Activated CD8-positive, alpha-beta memory T cell treated with anti-CD3 and anti-CD28 coated beads, Interleukin-2, amount 50 U/mL, for 48 hours (primary cell): ENCODE data around the gene ENG.
"Not testable (repeated sequence)": the region's sequence is repeated elsewhere in the genome, so short reads cannot be mapped to it uniquely, and the experiment has no call there.

Experiments used
- DNase-seq: peaks from one replicate; pipeline ENCODE4 v3.0.0-alpha.2; 2020

Gene ENG

GRCh38 chr9:127878001-127878651, 23.7 kb upstream of the ENG start:
- no peak for DNase-seq

GRCh38 chr9:127877566-127877998, 23.1 kb upstream of the ENG start, which contains the start of gene AK1:
TSS of gene AK1 (minus strand) at chr9:127877675. CDS start at chr9:127874617, 3,058 bp downstream.
- DNase-seq: no peak

DNA sequence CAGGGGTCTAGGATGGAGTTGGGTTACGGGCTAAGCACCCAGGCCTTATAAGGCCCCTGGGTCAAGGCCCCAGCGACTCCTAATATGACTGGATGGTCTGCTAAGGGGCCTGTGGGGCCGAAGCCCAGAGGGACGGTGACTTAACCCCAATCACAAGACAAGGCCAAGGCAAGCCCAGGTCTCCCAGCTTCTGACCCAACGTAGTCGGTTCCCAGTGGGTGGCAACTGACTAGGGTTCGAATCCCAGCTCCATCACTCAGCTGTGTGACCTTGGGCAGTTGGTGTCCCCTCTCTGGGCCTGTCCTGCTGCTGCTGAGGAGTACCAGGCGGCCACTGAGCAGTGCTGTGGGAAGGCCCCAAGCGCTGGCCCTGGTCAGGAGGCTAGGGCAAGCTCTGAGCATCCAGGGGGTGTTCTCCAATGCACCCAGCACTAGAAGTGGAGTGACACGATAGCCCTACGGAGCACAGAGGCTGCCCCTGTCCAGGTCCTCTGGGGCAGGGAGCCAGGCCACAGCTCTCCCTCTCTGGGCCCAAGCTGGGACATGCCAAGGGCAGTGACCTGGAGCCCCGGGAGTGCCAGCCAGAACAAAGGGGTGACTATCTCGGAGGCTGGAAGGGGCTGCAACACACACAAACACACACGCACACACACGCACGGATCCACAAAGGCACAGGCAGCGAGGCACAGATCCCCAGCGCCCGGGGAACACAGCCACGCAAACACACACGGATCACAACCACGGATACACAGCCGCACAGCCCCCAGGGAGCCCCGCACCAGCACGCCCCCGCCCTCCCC, 22.5 kb upstream of the ENG start:
- DNase-seq: no peak

- no peak for DNase-seq
Measured at GRCh38 chr9:127876026-127876763, 21.7 kb upstream of the ENG start.

- no peak for DNase-seq
Measured at GRCh38 chr9:127875306-127875966, 21.0 kb upstream of the ENG start.

GRCh38 chr9:127874301-127875221, 20.1 kb upstream of the ENG start:
- DNase-seq: no peak

- DNase-seq: no peak
Measured at GRCh38 chr9:127873886-127874285, 19.4 kb upstream of the ENG start.

GRCh38 chr9:127873223-127873691, 18.8 kb upstream of the ENG start:
- no peak for DNase-seq

GRCh38 chr9:127872369-127873222, 18.1 kb upstream of the ENG start:
- DNase-seq: no peak

- no peak for DNase-seq
Measured at GRCh38 chr9:127871531-127871930, 17.1 kb upstream of the ENG start.

DNA sequence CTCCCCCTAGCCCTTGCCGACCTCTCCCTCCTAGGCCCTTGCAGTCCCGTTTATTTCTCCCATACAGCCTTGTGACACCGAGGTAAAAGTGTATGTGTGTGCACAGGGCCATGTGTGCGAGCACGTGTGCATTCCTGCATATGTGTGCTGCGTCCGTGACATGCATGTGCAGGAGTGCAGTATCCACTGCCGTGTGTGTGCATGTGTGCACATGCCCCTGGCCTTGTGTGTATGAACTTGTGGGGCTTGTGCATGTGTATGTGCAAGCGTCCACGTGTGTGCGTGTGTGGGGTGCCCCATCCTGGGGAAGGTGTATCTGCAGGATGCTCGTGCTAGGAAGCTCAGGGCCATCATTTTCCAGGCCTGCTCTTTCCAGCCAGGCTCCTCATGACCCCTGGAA, 16.4 kb upstream of the ENG start:
- no peak for DNase-seq

DNA sequence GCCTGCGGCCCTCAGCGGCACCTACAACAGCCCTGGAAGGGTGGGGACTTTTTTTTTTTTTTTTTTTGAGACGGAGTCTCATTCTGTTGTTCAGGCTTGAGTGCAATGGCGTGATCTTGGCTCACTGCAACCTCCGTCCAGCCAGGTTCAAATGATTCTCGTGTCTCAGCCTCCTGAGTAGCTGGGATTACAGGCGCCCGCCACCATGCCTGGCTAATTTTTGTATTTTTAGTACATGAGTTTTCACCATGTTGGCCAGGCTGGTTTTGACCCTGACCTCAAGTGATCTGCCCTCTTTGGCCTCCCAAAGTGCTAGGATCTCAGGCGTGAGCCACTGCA, 15.7 kb upstream of the ENG start:
- not testable (repeated sequence) for DNase-seq

GRCh38 chr9:127869310-127870152, 15.1 kb upstream of the ENG start:
- peak; percentile 95 for DNase-seq

DNA sequence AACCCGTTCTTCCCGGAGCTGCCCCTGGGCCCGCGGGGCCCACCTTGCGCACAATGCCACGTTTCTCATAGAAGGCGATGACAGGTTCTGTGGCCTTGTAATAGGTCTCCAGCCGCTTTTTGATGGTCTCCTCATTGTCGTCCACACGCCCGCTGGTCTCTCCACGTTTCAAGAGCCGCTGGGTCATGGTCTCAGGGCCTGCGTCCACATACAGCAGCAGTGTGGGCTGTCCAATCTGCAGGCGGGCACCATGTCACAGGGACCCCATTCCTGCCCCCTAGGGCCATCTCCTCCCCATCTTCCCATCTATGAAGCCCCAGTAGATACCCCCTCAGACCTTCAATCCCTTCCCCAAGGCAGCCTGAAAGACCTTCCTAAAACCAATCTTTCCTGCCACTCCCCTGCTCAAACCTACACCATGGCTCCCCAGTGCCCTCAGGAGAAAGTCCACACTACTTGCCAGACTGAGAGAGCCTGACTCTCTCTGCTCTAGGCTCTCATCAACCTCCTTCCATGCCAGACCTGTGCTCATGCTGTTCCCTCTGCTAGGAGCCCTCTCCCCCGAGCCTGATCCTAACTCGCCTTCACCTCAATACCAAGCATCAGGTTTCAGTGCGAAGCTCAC, 13.9 kb upstream of the ENG start:
- DNase-seq: no peak

GRCh38 chr9:127867356-127868277, 13.2 kb upstream of the ENG start:
- DNase-seq: no peak

GRCh38 chr9:127866535-127866934, 12.1 kb upstream of the ENG start:
- DNase-seq: no peak

DNA sequence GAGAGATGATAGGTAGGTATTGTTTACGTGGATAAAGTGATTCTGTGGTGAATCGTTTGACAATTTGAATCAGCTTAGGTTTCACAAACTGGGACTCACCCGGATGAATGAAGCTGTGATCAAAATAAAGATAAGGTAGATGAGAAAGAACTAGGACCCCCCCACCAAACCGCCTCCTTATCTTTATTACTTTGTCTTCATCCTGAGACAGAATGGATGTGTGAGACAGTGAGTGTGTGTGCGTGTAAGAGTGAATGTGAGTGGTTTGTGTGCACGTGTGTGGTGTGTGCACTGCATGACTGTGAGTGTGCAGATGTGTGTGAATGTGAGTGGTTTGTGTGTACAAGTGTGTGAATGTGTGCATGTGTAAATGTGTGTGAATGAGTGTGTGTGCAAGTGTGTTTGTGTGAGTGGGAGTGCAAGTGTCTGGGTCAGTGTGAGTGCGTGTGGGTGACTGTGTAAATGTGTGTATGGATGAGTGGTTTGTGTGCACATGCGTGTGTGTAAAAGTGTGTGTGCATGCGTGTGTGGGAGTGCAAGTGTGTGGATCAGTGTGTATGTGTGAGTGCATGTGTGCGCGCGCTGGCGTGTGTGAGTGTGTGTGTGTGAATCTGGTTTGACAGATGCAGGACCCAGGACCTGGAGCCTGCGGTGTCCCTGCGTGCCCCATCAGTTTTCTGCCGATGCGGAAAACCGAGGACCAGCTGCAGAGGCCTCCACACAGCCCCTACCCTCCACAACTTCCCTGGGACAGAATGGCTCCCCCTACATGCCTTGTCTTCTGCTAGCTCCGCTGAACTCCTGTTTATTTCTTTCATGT, 11.4 kb upstream of the ENG start:
- no peak for DNase-seq
